ENCODE data around the gene LRIG2.

DNA sequence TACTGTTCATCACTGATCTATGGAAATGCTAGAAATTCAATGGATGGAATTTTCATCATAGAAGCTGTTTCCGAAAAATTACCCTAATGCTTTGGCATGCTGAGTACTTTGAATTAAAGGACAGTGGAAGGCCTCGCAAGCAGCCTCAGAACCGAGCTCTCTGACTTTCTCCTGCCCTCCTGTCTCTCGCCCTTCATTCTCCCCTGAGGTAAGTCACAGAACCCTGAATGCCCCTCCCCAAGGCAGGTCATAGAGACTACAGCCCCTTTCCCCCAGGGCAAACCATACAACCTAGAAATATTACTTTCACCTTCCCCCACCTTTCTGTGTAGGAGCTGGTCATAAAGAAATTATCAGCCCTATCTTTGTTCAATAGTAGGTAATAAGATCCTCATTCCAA is 74.8 kb downstream of the LRIG2 start:
- no peak for TF ChIP-seq POLR2A (IDR thresholded peaks at IDR 0.05)
- TF ChIP-seq, protein P1, sequence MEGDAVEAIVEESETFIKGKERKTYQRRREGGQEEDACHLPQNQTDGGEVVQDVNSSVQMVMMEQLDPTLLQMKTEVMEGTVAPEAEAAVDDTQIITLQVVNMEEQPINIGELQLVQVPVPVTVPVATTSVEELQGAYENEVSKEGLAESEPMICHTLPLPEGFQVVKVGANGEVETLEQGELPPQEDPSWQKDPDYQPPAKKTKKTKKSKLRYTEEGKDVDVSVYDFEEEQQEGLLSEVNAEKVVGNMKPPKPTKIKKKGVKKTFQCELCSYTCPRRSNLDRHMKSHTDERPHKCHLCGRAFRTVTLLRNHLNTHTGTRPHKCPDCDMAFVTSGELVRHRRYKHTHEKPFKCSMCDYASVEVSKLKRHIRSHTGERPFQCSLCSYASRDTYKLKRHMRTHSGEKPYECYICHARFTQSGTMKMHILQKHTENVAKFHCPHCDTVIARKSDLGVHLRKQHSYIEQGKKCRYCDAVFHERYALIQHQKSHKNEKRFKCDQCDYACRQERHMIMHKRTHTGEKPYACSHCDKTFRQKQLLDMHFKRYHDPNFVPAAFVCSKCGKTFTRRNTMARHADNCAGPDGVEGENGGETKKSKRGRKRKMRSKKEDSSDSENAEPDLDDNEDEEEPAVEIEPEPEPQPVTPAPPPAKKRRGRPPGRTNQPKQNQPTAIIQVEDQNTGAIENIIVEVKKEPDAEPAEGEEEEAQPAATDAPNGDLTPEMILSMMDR (IDR thresholded peaks at IDR 0.05) = no peak

Data from heart left ventricle (tissue), 13 donors.